OCI-LY3 (cell line): ENCODE measurements around the gene ARCN1.

Experiments used
- CTCF ChIP-seq: fragments of 200-600, 300-600 bp; sonication (generic); IDR thresholded peaks from 2 replicates; pipeline ENCODE4 v1.5.1; 2014; ENCODE audit warnings: antibody characterized with exemption, low read length, low read depth
- EZH2phosphoT487 ChIP-seq: fragments of 200-600 bp; shearing (Covaris generic); IDR thresholded peaks from 2 replicates; pipeline ENCODE4 v1.6.1; 2018; ENCODE audit warnings: antibody characterized with exemption, mixed run types, low read depth

GRCh38 chr11:118606844-118607228 is 34.6 kb downstream of the ARCN1 start:
- TF ChIP-seq CTCF (no peak), EZH2phosphoT487 (no peak)
